Stimulated activated CD8-positive, alpha-beta memory T cell treated with anti-CD3 and anti-CD28 coated beads, Interleukin-7, amount 100 ng/mL, for 4 hours (primary cell): ENCODE results near the gene AZGP1.
"Not testable (repeated sequence)": the region's sequence is repeated elsewhere in the genome, so short reads cannot be mapped to it uniquely, and the experiment has no call there.

Source experiments
- DNase-seq, 2 donors: peaks; one replicate each; pipeline ENCODE4 v3.0.0-alpha.2; 2020; ENCODE audit warnings: low read depth in 2 of 2

The AZGP1 gene

GRCh38 chr7:99975782-99976521 is at the start of gene AZGP1:
TSS of gene AZGP1 (minus strand) at chr7:99976031. CDS start at chr7:99976020, 11 bp downstream.
- DNase-seq: no peak

- no peak for DNase-seq
Observed at GRCh38 chr7:100024020-100024619, 48.3 kb upstream of the AZGP1 start.

- no peak for DNase-seq
Observed at GRCh38 chr7:100023526-100023925, 47.7 kb upstream of the AZGP1 start.

GRCh38 chr7:100022621-100023020 is 46.8 kb upstream of the AZGP1 start:
- DNase-seq: no peak

- DNase-seq: no peak
Observed at GRCh38 chr7:100021297-100021696, 45.5 kb upstream of the AZGP1 start.

GRCh38 chr7:100019908-100020307 is 44.1 kb upstream of the AZGP1 start:
- DNase-seq: no peak

- no peak for DNase-seq
Observed at GRCh38 chr7:100017875-100018274, 42.0 kb upstream of the AZGP1 start.

- no peak for DNase-seq
Observed at GRCh38 chr7:100017300-100017699, 41.5 kb upstream of the AZGP1 start.

- no peak for DNase-seq
Observed at GRCh38 chr7:100016215-100016901, 40.5 kb upstream of the AZGP1 start.

GRCh38 chr7:100015232-100016214 is 39.7 kb upstream of the AZGP1 start, which contains the start of gene ZKSCAN1:
TSS of gene ZKSCAN1 (plus strand) at chr7:100015596. CDS start at chr7:100023507, 7,911 bp downstream.
- DNase-seq: peak; percentile 71 to 81

GRCh38 chr7:100013328-100013676 is 37.5 kb upstream of the AZGP1 start:
- DNase-seq: peak in 1 of 2 donors; percentile 12

GRCh38 chr7:100012385-100013327 is 36.8 kb upstream of the AZGP1 start:
- DNase-seq: not testable (repeated sequence)

GRCh38 chr7:100011516-100011915 is 35.7 kb upstream of the AZGP1 start:
- DNase-seq: no peak

GRCh38 chr7:100010901-100011300 is 35.1 kb upstream of the AZGP1 start:
- no peak for DNase-seq

- not testable (repeated sequence) for DNase-seq
Observed at GRCh38 chr7:100009952-100010351, 34.1 kb upstream of the AZGP1 start.

- DNase-seq: no peak
Observed at GRCh38 chr7:100008525-100008924, 32.7 kb upstream of the AZGP1 start.

GRCh38 chr7:100007887-100008286 is 32.1 kb upstream of the AZGP1 start:
- no peak for DNase-seq

GRCh38 chr7:100003711-100004661 is 28.2 kb upstream of the AZGP1 start:
- no peak for DNase-seq

- DNase-seq: no peak
Observed at GRCh38 chr7:100000239-100000638, 24.4 kb upstream of the AZGP1 start.
